Stomach (tissue), 4 donors: ENCODE measurements around the gene CMIP.

ENCODE experiments used
- EP300 ChIP-seq: sonication (generic); formaldehyde crosslinking; IDR thresholded peaks from one replicate; pipeline ENCODE4 v1.6.1; 2017; ENCODE audit warnings: antibody characterized with exemption
- POLR2A ChIP-seq, 4 donors: fragments of 450-650 bp; IDR thresholded peaks; one replicate each; pipeline ENCODE4 v1.6.1; 2016; ENCODE audit warnings: antibody characterized with exemption in 4 of 4, control low read depth in 2 of 4, mild to moderate bottlenecking in 1 of 4, moderate library complexity in 1 of 4
- POLR2AphosphoS5 ChIP-seq, 3 donors: sonication (generic); formaldehyde crosslinking; IDR thresholded peaks; one replicate each; pipeline ENCODE4 v1.6.1; 2016; ENCODE audit warnings: antibody characterized with exemption in 3 of 3
- TF ChIP-seq, protein P1 (sequence below), 7 experiments: fragments of 450-650 bp in 4 of 7; fragments of 200-600 bp in 3 of 7; sonication (generic) in 3 of 7; IDR thresholded peaks; one replicate each; pipeline ENCODE4 v1.5.1; 2016 to 2019; ENCODE audit warnings: antibody characterized with exemption in 7 of 7, control low read depth in 2 of 7, mild to moderate bottlenecking in 1 of 7

DNA sequence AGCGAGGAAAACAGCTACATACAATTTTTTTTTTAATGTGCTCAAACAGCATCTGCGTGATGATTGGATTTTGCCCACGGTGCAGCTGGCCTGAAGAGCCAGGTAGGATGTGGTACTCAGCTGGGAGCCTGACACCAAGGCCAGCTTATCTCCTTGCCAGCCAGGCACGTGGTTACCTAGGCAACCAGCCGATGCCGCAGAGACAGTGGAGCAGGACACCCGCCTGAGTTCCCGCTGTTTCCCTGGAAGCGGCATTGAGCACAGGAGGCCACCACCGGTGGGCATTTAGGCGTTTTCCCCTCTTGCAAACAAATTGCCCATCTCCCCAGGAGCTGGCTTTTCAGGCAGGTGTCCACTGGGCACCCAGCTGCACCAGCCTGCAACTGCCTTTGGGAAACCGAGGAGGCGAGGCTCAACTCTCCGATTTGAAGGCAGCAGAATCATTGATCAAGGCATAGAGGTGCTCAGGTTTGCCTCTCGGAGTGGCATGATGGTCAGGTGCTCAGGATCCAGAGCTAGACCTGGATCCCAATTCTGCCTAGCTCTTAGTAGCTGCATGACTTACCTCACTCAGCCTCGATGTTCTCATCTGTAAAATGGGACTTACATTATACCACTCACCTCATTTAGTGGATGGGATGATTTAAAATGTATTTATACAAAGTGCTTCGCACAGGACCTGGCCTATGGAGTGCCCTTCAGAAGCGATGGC lies 196.9 kb downstream of the CMIP start:
- TF ChIP-seq, protein P1, sequence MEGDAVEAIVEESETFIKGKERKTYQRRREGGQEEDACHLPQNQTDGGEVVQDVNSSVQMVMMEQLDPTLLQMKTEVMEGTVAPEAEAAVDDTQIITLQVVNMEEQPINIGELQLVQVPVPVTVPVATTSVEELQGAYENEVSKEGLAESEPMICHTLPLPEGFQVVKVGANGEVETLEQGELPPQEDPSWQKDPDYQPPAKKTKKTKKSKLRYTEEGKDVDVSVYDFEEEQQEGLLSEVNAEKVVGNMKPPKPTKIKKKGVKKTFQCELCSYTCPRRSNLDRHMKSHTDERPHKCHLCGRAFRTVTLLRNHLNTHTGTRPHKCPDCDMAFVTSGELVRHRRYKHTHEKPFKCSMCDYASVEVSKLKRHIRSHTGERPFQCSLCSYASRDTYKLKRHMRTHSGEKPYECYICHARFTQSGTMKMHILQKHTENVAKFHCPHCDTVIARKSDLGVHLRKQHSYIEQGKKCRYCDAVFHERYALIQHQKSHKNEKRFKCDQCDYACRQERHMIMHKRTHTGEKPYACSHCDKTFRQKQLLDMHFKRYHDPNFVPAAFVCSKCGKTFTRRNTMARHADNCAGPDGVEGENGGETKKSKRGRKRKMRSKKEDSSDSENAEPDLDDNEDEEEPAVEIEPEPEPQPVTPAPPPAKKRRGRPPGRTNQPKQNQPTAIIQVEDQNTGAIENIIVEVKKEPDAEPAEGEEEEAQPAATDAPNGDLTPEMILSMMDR (IDR thresholded peaks at IDR 0.05) = no peak
- TF ChIP-seq POLR2AphosphoS5 (IDR thresholded peaks at IDR 0.05) (no peak), POLR2A (IDR thresholded peaks at IDR 0.05) (no peak), EP300 (no peak)
